Lung (tissue), 12 donors: Measurements from ENCODE around the gene TMEM109. TPM values are rescaled to one million over a fixed set of nuclear protein-coding genes. Genes with fewer than 3 reads are reported as not detected.

Experiments used
- ATAC-seq: fragments of 200-7000 bp; cut with Tn5 transposase; one replicate; pipeline ENCODE4 v1.9.1; 2020; ENCODE audit warnings: moderate number of reproducible peaks; ENCODE audit not compliant: insufficient read depth, low FRiP score
- DNase-seq, 3 donors: peaks; one replicate each; pipeline ENCODE4 v3.0.0-alpha.2; 2013 to 2017
- H3K27ac ChIP-seq, 2 donors: one replicate each; pipeline ENCODE4 v1.5.1; 2013; ENCODE audit warnings: mild to moderate bottlenecking in 2 of 2, moderate library complexity in 2 of 2, control low read depth in 1 of 2, inconsistent platforms in 1 of 2, low read depth in 1 of 2, low read length in 1 of 2
- H3K27me3 ChIP-seq, 3 donors: one replicate each; pipeline ENCODE4 v1.5.1; 2013; ENCODE audit warnings: low read length in 2 of 3; ENCODE audit not compliant: control insufficient read depth in 3 of 3, insufficient read depth in 3 of 3
- H3K36me3 ChIP-seq, 4 donors: one replicate each; pipeline ENCODE4 v1.5.1; 2013; ENCODE audit warnings: low read length in 4 of 4, mild to moderate bottlenecking in 1 of 4, moderate library complexity in 1 of 4; ENCODE audit not compliant: control insufficient read depth in 4 of 4, insufficient read depth in 4 of 4
- H3K4me1 ChIP-seq, 5 donors: one replicate each; pipeline ENCODE4 v1.5.1; 2013; ENCODE audit warnings: low read length in 5 of 5, mild to moderate bottlenecking in 2 of 5, moderate library complexity in 1 of 5; ENCODE audit not compliant: control insufficient read depth in 5 of 5, insufficient read depth in 5 of 5
- H3K4me3 ChIP-seq: one replicate; pipeline ENCODE4 v1.5.1; 2013; ENCODE audit warnings: mild to moderate bottlenecking, control low read depth, moderate library complexity
- H3K9ac ChIP-seq, 2 donors: one replicate each; pipeline ENCODE4 v1.5.1; 2013; ENCODE audit warnings: low read length in 2 of 2, control low read depth in 1 of 2; ENCODE audit not compliant: insufficient read depth in 1 of 2
- H3K9me3 ChIP-seq, 4 donors: one replicate each; pipeline ENCODE4 v1.5.1; 2013; ENCODE audit warnings: low read length in 3 of 4, mild to moderate bottlenecking in 1 of 4, moderate library complexity in 1 of 4; ENCODE audit not compliant: control insufficient read depth in 4 of 4, insufficient read depth in 3 of 4
- WGBS, 2 donors: extraction: QIAGEN DNeasy Blood & Tissue Kit; methylation state at CpG; one replicate each; pipeline ENCODE4 v1.1.7; 2013; 5-methylcytosine and 5-hydroxymethylcytosine counted together
- polyA plus RNA-seq, 2 donors: library from polyadenylated mRNA; stranded (reverse); fragments of 200-250 nt; gene quantifications; one replicate each; pipeline ENCODE4 v1.2.1, GENCODE V29; 2013
- total RNA-seq, 2 donors: library from RNA; depleted of rRNA in 1 of 2; stranded (reverse); fragments of >200 nt in 1 of 2; gene quantifications; one replicate each; pipeline ENCODE4 v1.2.1, GENCODE V29; 2014 to 2021
- TF ChIP-seq, protein P1 (sequence below): IDR thresholded peaks from 2 replicates; pipeline ENCODE4 v1.5.1; 2012; ENCODE audit warnings: mild to moderate bottlenecking; ENCODE audit errors: control extremely low read depth, extremely low read depth
- donor health status: control.
- donor health status: control.
- donor health status: Bipolar disorder and iron deficiency.
- donor health status: healthy.
- donor health status: DM: yes; HTN: yes; CAD: no.

Gene TMEM109
- total and polyA plus RNA-seq, 4 donors, result 69.2 to 128 (median 99.3) TPM

DNA sequence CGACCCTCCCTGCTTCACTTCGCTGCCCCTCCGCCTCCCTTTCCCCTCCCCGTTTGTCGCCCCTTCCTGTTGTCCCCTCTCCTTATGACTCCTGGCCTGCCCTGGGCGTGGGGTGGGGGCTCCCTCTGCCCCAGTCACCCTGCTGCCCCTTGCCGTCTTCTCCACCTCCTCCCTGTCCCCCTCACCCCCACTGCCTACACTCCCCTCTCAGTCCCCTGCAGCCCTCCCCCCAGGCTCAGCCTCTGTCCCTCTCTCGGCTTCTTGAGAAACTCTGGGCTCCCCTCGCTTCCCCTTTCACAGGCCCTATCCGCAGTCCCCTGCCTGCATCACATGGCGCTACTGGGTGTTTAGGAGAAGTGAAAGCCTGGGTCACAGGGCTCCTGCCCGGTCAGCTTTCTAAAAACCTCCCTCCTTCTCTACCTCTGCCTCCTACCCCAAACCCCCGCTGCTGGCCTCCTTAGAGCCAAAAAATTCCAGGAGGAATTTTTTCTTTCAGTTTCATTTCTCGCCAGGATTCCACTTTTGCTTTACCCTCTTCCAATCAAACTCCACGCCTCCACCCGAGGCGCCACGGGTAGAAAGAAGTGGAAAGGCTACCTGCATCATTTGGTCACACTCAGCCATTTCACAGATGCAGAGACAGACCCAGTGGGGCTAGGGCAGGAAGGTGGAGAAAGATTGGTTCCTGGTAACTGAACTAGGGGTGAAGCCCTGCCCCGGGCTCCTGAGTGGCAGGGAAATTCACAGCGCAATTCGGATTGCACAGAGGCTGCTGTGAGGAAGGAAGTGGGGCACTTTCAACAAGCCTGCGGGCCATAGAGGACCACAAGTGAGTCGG lies 38.2 kb downstream of the TMEM109 start, which contains the start of gene SLC15A3:
TSS of gene SLC15A3 (minus strand) at position 273 of the 838 bp plus-strand sequence. CDS start 625 bp downstream, outside the sequence.
- 3 to 6% methylated on average over 23 of the region's 23 CpGs for WGBS, 2 donors

DNA sequence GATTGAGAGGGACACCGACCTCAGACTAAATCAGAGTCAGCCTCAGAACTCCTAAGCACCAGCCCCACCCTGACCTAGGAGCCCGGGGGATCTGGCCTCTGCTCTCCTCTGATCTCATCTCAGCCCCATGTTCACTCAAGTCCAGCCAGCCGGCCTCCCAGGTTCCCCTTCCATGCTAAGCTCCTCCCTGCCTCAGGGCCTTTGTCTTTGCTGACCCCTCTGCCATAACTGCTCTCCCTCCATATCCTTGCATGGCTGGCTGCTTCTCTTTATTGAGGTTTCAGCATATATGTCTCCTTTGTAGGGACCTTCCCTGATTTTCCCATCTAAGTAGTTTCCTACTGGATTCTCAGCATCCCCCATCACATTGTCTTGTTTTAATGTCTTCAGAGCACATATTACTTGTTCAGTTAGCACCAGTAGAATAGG lies 38.8 kb downstream of the TMEM109 start:
- no peak for ATAC-seq
- no peaks in the 10 kb centered on the region for H3K36me3 ChIP-seq
- peak overlapping the region in 1 of 2 donors; percentile 54 for H3K9ac ChIP-seq
- H3K9me3 ChIP-seq, result no peaks in the 10 kb centered on the region
- TF ChIP-seq, protein P1, sequence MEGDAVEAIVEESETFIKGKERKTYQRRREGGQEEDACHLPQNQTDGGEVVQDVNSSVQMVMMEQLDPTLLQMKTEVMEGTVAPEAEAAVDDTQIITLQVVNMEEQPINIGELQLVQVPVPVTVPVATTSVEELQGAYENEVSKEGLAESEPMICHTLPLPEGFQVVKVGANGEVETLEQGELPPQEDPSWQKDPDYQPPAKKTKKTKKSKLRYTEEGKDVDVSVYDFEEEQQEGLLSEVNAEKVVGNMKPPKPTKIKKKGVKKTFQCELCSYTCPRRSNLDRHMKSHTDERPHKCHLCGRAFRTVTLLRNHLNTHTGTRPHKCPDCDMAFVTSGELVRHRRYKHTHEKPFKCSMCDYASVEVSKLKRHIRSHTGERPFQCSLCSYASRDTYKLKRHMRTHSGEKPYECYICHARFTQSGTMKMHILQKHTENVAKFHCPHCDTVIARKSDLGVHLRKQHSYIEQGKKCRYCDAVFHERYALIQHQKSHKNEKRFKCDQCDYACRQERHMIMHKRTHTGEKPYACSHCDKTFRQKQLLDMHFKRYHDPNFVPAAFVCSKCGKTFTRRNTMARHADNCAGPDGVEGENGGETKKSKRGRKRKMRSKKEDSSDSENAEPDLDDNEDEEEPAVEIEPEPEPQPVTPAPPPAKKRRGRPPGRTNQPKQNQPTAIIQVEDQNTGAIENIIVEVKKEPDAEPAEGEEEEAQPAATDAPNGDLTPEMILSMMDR, result no peak
- H3K27ac ChIP-seq, result peak overlapping the region; percentile 24 to 96
- no peak overlapping the region for H3K4me3 ChIP-seq
- WGBS, 2 donors, result 9 to 12% methylated on average over 3 of the region's 3 CpGs
- H3K27me3 ChIP-seq, result peaks cover 0 to 4% (median 0%) of the 10 kb centered on the region in 3 donors
- DNase-seq, result no peak
- H3K4me1 ChIP-seq, result peaks cover 0 to 18% (median 4%) of the 10 kb centered on the region in 5 donors

More for the DNA sequence above, 38.2 kb downstream of the TMEM109 start, which contains the start of gene SLC15A3:
- TF ChIP-seq, protein P1, result no peak
- Histone ChIP-seq H3K27ac (peak within 1 kb of the TSS; percentile 24 to 96), H3K4me3 (peak within 1 kb of the TSS; percentile 31), H3K9ac (peak within 1 kb of the TSS in 1 of 2 donors; percentile 54), H3K4me1 (peaks cover 0 to 18% (median 4%) of the 10 kb centered on the region in 5 donors), H3K9me3 (no peaks in the 10 kb centered on the region), H3K36me3 (no peaks in the 10 kb centered on the region), H3K27me3 (peaks cover 0 to 4% (median 0%) of the 10 kb centered on the region in 3 donors)
- peak; percentile 61 to 84 (median 80) for DNase-seq
- ATAC-seq, result peak; percentile 73

DNA sequence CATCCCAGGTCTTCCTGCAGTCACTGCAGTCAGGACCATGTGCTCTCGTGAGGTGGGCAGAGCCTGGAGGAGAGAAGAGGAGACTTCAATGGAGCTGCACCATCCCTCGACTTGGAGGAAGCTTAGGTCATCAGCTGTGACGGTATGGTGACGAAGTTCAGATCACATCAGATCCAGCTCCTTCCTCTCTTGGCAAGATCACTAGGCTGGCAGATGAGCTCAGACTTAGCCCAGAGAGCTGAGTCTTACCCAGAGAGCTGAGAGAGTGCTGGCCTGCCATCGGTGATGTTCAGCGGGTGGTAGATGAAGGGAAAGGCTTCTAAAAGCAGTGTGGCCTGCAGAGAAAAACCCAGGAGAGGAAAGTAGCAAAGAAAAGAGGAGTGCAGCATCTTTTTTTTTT lies 39.8 kb downstream of the TMEM109 start:
- 60 to 70% methylated on average over 6 of the region's 6 CpGs for WGBS, 2 donors
- H3K9ac ChIP-seq, result peak overlapping the region in 1 of 2 donors; percentile 23

More for the DNA sequence above, 39.8 kb downstream of the TMEM109 start:
- peak; percentile 5 for ATAC-seq
- peaks cover 0 to 18% (median 4%) of the 10 kb centered on the region in 5 donors for H3K4me1 ChIP-seq
- TF ChIP-seq, protein P1, result no peak
- no peak overlapping the region for H3K4me3 ChIP-seq
- peak overlapping the region in 1 of 2 donors; percentile 61 for H3K27ac ChIP-seq
- no peaks in the 10 kb centered on the region for H3K36me3 ChIP-seq
- H3K9me3 ChIP-seq, result no peaks in the 10 kb centered on the region
- peaks cover 0 to 4% (median 0%) of the 10 kb centered on the region in 3 donors for H3K27me3 ChIP-seq
- DNase-seq, result no peak
